ENCODE results near the gene OR2T12.
A peak's percentile ranks its signal among the peaks of the same experiment; 100 is the strongest.
"Not testable (repeated sequence)": the region's sequence is repeated elsewhere in the genome, so short reads cannot be mapped to it uniquely, and the experiment has no call there.

OR2T12 gene

GRCh38 chr1:248303324-248303723, at the start of gene OR2T12:
Gene OR2T12 (minus strand): TSS chr1:248303424. CDS start chr1:248295578, 7,846 bp downstream.
- no peak for DNase-seq (ENCODE audit: low spot score)

DNA sequence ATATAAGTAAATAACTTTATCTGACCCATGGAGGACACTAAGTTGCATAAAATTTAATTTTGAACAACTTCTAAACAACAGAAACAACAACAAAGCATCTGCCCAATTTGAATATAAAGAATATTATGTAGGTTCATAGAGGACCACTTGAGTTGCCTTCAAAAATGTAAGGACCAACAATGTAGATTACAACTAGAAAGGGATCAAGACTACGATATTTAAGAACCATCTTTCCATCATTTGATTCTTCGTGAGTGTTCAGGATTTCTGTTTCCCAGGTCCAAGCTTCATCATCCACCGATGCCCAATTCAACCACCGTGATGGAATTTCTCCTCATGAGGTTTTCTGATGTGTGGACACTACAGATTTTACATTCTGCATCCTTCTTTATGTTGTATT, 45.3 kb upstream of the OR2T12 start, which contains the start of gene OR14C36:
OR14C36 (plus strand) TSS at position 301 of the 400 bp plus-strand sequence; CDS start at position 301, 0 bp downstream.
- no peak for DNase-seq (ENCODE audit: low spot score)

- DNase-seq (ENCODE audit: low spot score): no peak
Observed at GRCh38 chr1:248343451-248343850, 40.2 kb upstream of the OR2T12 start.

- no peak for DNase-seq (ENCODE audit: low spot score)
Observed at GRCh38 chr1:248324468-248324867, 21.2 kb upstream of the OR2T12 start, which contains the start of gene OR2M7. Gene OR2M7 (minus strand): TSS chr1:248324568. CDS start chr1:248324568, 0 bp downstream.

GRCh38 chr1:248316796-248317195, 13.6 kb upstream of the OR2T12 start:
- no peak for DNase-seq (ENCODE audit: low spot score)

- DNase-seq (ENCODE audit: low spot score): not testable (repeated sequence)
Observed at GRCh38 chr1:248306740-248307139, 3.5 kb upstream of the OR2T12 start.

DNA sequence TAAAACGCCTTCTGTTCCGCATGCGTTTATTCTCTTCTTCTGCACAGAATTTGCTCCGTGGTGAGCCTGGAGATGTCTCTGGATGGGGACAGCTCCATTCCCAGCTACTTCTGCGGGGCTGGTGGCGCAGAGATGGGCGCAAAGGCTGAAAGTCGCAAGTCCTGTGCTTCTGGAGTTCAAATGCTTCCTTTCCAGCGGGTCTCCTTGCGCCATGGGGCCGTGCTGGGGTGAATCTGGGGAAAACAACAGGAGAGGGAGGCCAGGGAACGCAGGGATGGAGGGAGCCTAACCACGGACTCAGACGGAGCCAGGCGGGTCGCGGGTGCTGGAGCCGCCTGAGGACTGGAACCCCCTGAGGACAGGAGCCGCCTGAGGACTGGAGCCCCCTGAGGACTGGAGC, 2.9 kb upstream of the OR2T12 start:
- no peak for DNase-seq (ENCODE audit: low spot score)

- not testable (repeated sequence) for DNase-seq (ENCODE audit: low spot score)
Observed at GRCh38 chr1:248305672-248306071, 2.4 kb upstream of the OR2T12 start.

GRCh38 chr1:248288391-248288790, 14.8 kb downstream of the OR2T12 start:
- DNase-seq (ENCODE audit: low spot score): no peak

- DNase-seq (ENCODE audit: low spot score): no peak
Observed at GRCh38 chr1:248277876-248278275, 25.3 kb downstream of the OR2T12 start, which contains the start of gene OR2T33. Gene OR2T33 (minus strand): TSS chr1:248277976. CDS start chr1:248273814, 4,162 bp downstream.

DNA sequence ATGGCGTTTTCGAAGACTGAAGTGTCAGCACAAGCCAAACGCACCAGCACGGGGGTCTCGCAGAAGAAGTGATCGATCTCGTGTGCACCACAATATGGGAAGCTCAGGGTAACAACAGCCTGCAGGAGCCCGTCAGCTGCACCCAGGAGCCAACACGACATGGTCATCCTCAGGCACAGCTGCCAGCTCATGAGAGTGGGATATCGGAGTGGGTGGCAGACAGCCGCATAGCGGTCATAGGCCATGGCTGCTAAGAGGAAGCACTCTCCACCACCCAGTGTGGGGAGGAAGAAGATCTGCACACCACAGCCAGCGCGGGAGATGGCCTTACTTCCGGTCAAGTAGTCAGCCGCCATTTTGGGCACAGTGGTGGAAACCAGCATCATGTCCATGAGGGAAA, 30.0 kb downstream of the OR2T12 start:
- DNase-seq (ENCODE audit: low spot score): not testable (repeated sequence)

DNA sequence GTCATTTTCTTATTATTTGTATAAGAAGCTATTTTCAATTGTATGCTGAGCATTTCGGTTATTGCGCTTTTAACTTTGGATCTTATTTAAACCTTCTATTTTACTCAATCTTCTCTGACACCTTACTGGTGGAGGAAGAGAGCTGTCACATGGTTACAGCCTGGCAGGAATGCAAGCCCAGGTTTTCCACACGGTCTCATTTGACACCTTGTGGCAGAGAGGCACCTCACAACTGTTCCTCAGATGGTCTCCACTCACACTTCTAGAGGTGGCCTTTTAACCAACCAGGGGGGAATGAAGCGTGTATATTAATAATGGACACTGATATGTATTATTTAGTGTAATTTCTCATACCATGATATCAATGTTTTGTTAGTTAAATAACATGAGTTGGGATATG, 35.0 kb downstream of the OR2T12 start:
- DNase-seq (ENCODE audit: low spot score): no peak

- not testable (repeated sequence) for DNase-seq (ENCODE audit: low spot score)
Observed at GRCh38 chr1:248259309-248259708, 43.9 kb downstream of the OR2T12 start.

GRCh38 chr1:248243204-248243603, 60.0 kb downstream of the OR2T12 start:
- peak; percentile 20 for DNase-seq (ENCODE audit: low spot score)
